H9 (cell line): ENCODE measurements around the gene PRIM2. TPM values are rescaled to one million over a fixed set of nuclear protein-coding genes. Genes with fewer than 3 reads are reported as not detected.

Experiments
- DNase-seq: peaks from one replicate; pipeline ENCODE4 v3.0.0-alpha.2; 2017
- H2AFZ ChIP-seq: one replicate; pipeline ENCODE4 v1.6.1; 2013; ENCODE audit warnings: mild to moderate bottlenecking, low read length, control low read depth, moderate library complexity
- H2AK5ac ChIP-seq: 2 replicates; pipeline ENCODE4 v1.6.1; 2013; ENCODE audit warnings: low read length, control low read depth, mixed read lengths; ENCODE audit not compliant: insufficient read length
- H2BK120ac ChIP-seq: one replicate; pipeline ENCODE4 v1.6.1; 2013; ENCODE audit warnings: low read depth, mild to moderate bottlenecking, low read length, control low read depth, inconsistent platforms; ENCODE audit not compliant: poor library complexity, severe bottlenecking
- H2BK12ac ChIP-seq: 2 replicates; pipeline ENCODE4 v1.6.1; 2013; ENCODE audit warnings: low read length, control low read depth, mixed read lengths, low read depth; ENCODE audit not compliant: insufficient read length
- H2BK15ac ChIP-seq: 2 replicates; pipeline ENCODE4 v1.6.1; 2013; ENCODE audit warnings: low read depth, low read length, control low read depth
- H2BK20ac ChIP-seq: one replicate; pipeline ENCODE4 v1.6.1; 2013; ENCODE audit warnings: low read depth, mild to moderate bottlenecking, low read length, control low read depth, inconsistent platforms; ENCODE audit not compliant: poor library complexity, severe bottlenecking
- H2BK5ac ChIP-seq: 2 replicates; pipeline ENCODE4 v1.6.1; 2013; ENCODE audit warnings: low read length, control low read depth, mixed read lengths; ENCODE audit not compliant: insufficient read length
- H3K14ac ChIP-seq: 2 replicates; pipeline ENCODE4 v1.6.1; 2013; ENCODE audit warnings: low read length, control low read depth; ENCODE audit not compliant: insufficient read depth
- H3K18ac ChIP-seq: 2 replicates; pipeline ENCODE4 v1.6.1; 2013; ENCODE audit warnings: low read depth, mild to moderate bottlenecking, mixed read lengths, low read length, control low read depth; ENCODE audit not compliant: insufficient read length
- H3K23ac ChIP-seq: 2 replicates; pipeline ENCODE4 v1.6.1; 2013; ENCODE audit warnings: low read length, control low read depth, mixed read lengths, low read depth; ENCODE audit not compliant: insufficient read length
- H3K23me2 ChIP-seq: 2 replicates; pipeline ENCODE4 v1.6.1; 2013; ENCODE audit warnings: low read depth, mild to moderate bottlenecking, mixed read lengths, low read length, control low read depth; ENCODE audit not compliant: insufficient read length, poor library complexity, severe bottlenecking
- H3K27ac ChIP-seq: 2 replicates; pipeline ENCODE4 v1.5.1; 2013; ENCODE audit warnings: low read length, control low read depth, mixed read lengths, low read depth; ENCODE audit not compliant: insufficient read length
- H3K27me3 ChIP-seq: 2 replicates; pipeline ENCODE4 v1.6.1; 2013; ENCODE audit warnings: low read length, control low read depth, inconsistent platforms; ENCODE audit not compliant: insufficient read depth
- H3K4ac ChIP-seq: 2 replicates; pipeline ENCODE4 v1.6.1; 2013; ENCODE audit warnings: low read depth, mild to moderate bottlenecking, control low read depth, inconsistent platforms, low read length, moderate library complexity
- H3K4me1 ChIP-seq: 2 replicates; pipeline ENCODE4 v1.6.1; 2013; ENCODE audit warnings: low read length, control low read depth, inconsistent platforms; ENCODE audit not compliant: insufficient read depth
- H3K4me2 ChIP-seq: 2 replicates; pipeline ENCODE4 v1.6.1; 2013; ENCODE audit warnings: low read length, control low read depth, mixed read lengths; ENCODE audit not compliant: insufficient read length, insufficient read depth
- H3K56ac ChIP-seq: 2 replicates; pipeline ENCODE4 v1.6.1; 2013; ENCODE audit warnings: low read depth, mild to moderate bottlenecking, mixed read lengths, low read length, control low read depth; ENCODE audit not compliant: insufficient read length
- H3K79me1 ChIP-seq: 2 replicates; pipeline ENCODE4 v1.6.1; 2013; ENCODE audit warnings: low read depth, mild to moderate bottlenecking, moderate library complexity, low read length, control low read depth, inconsistent platforms; ENCODE audit not compliant: insufficient read depth, poor library complexity, severe bottlenecking
- H3K79me2 ChIP-seq: 2 replicates; pipeline ENCODE4 v1.6.1; 2013; ENCODE audit warnings: low read length, control low read depth, inconsistent platforms; ENCODE audit not compliant: insufficient read depth
- H3K9ac ChIP-seq: 2 replicates; pipeline ENCODE4 v1.6.1; 2013; ENCODE audit warnings: low read length, control low read depth, mixed read lengths; ENCODE audit not compliant: insufficient read length; ENCODE audit errors: extremely low read depth
- H3K9me3 ChIP-seq: one replicate; pipeline ENCODE4 v1.6.1; 2013; ENCODE audit warnings: low read depth, low read length, inconsistent platforms; ENCODE audit not compliant: control insufficient read depth
- H3T11ph ChIP-seq: one replicate; pipeline ENCODE4 v1.6.1; 2013; ENCODE audit warnings: mild to moderate bottlenecking, low read length, control low read depth, inconsistent platforms
- H4K20me1 ChIP-seq: one replicate; pipeline ENCODE4 v1.6.1; 2013; ENCODE audit not compliant: control insufficient read depth, insufficient read length, insufficient read depth
- H4K5ac ChIP-seq: 2 replicates; pipeline ENCODE4 v1.6.1; 2013; ENCODE audit warnings: low read depth, mild to moderate bottlenecking, mixed read lengths, low read length, control low read depth; ENCODE audit not compliant: insufficient read length
- H4K8ac ChIP-seq: replicated peaks from 2 replicates; pipeline ENCODE4 v1.6.1; 2013; ENCODE audit warnings: low read length, control low read depth, mixed read lengths, low read depth; ENCODE audit not compliant: insufficient read length
- H4K91ac ChIP-seq: 2 replicates; pipeline ENCODE4 v1.6.1; 2013; ENCODE audit warnings: low read depth, mild to moderate bottlenecking, moderate library complexity, mixed read lengths, low read length, control low read depth; ENCODE audit not compliant: insufficient read length
- H3K27ac Mint-ChIP-seq, 3 experiments: 2 replicates in 2 of 3; 3 replicates in 1 of 3; pipeline ENCODE4 v1.8.0; 2020 to 2021; ENCODE audit warnings: mixed read lengths in 3 of 3, mild to moderate bottlenecking in 1 of 3, moderate library complexity in 1 of 3
- H3K27me3 Mint-ChIP-seq: 2 replicates; pipeline ENCODE4 v1.8.0; 2021; ENCODE audit warnings: low read depth, mild to moderate bottlenecking, moderate library complexity, mixed read lengths
- H3K36me3 Mint-ChIP-seq, 3 experiments: 2 replicates in 2 of 3; 3 replicates in 1 of 3; pipeline ENCODE4 v1.8.0; 2020 to 2021; ENCODE audit warnings: low read depth in 3 of 3, mixed read lengths in 3 of 3; ENCODE audit not compliant: insufficient read depth in 1 of 3
- H3K4me1 Mint-ChIP-seq, 2 experiments: 2 replicates each; pipeline ENCODE4 v1.8.0; 2020; ENCODE audit warnings: mixed read lengths in 2 of 2
- H3K4me3 Mint-ChIP-seq, 2 experiments: 2 replicates in 1 of 2; 3 replicates in 1 of 2; pipeline ENCODE4 v1.8.0; 2020 to 2021; ENCODE audit warnings: mild to moderate bottlenecking in 2 of 2, mixed read lengths in 2 of 2, moderate library complexity in 1 of 2
- H3K9me3 Mint-ChIP-seq, 2 experiments: 2 replicates in 1 of 2; 3 replicates in 1 of 2; pipeline ENCODE4 v1.8.0; 2020; ENCODE audit warnings: mild to moderate bottlenecking in 2 of 2, mixed read lengths in 2 of 2, moderate library complexity in 1 of 2
- WGBS: extraction: QIAGEN DNeasy Blood & Tissue Kit; methylation state at CpG from one replicate; pipeline ENCODE4 v1.1.7; 2013; ENCODE audit warnings: missing lambda C conversion rate, low lambda C conversion rate, mixed read lengths; ENCODE audit not compliant: insufficient read length; ENCODE audit errors: extremely low coverage; 5-methylcytosine and 5-hydroxymethylcytosine counted together
- total RNA-seq: library from RNA; stranded (reverse); gene quantifications from 2 replicates; pipeline ENCODE4 v1.2.1, GENCODE V29; 2021
- TF ChIP-seq, protein P1 (sequence below): fragments of 200-600 bp; sonication (generic); conservative IDR thresholded peaks from 3 replicates; pipeline ENCODE4 v1.8.0; 2021; ENCODE audit warnings: antibody characterized with exemption, mild to moderate bottlenecking

The PRIM2 gene
- total RNA-seq, 1 experiment from 2014 or later = 43.0 TPM

DNA sequence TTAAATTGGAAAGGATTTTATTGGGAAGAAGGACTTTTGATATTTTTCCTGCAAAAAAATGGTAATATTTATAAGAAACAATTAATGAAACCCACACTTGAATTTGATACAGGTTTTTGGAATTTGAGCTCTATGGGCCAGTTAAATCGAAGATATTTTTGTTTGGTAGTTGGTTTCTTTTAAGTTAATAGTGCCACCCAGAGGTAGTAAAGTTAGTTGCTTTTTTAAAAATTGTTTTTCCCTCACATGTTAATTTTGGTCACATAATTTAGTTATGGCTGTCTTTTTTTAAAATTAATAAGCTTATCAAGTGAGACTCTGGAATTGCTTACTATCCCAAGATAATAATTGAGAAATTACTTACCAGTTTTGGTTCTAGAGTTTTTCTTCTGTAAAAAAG lies 7.1 kb downstream of the PRIM2 start:
- Histone ChIP-seq H3K23ac (no peak overlapping the region), H3K4me2 (no peak overlapping the region), H3K14ac (no peak overlapping the region), H3K4ac (no peak overlapping the region), H3K9me3 (peaks cover 13% of the 10 kb centered on the region), H2BK5ac (no peak overlapping the region), H2BK120ac (no peak overlapping the region), H3K4me1 (no peaks in the 10 kb centered on the region), H3K23me2 (no peaks in the 10 kb centered on the region), H4K91ac (no peak overlapping the region), H3K9ac (no peak overlapping the region), H3T11ph (no peak overlapping the region), H4K8ac (no peak overlapping the region), H4K20me1 (no peaks in the 10 kb centered on the region), H4K5ac (no peak overlapping the region), H3K27ac (no peak overlapping the region), H2BK12ac (no peak overlapping the region), H3K18ac (no peak overlapping the region), H2AK5ac (no peak overlapping the region), H2AFZ (no peak overlapping the region), H3K56ac (no peak overlapping the region), H2BK15ac (no peak overlapping the region), H2BK20ac (no peak overlapping the region), H3K27me3 (no peaks in the 10 kb centered on the region), H3K79me1 (peaks cover 2% of the 10 kb centered on the region), H3K79me2 (peaks cover 3% of the 10 kb centered on the region; the same call in 1 of the 2 replicates)
- Mint-ChIP-seq H3K36me3 (peaks cover 78 to 94% (median 92%) of the 10 kb centered on the region in 3 experiments), H3K4me1 (peaks cover 0 to under 1% of the 10 kb centered on the region in 2 experiments; a peak in 2 of 4 replicates), H3K27ac (no peak overlapping the region), H3K9me3 (peaks cover 23 to 24% of the 10 kb centered on the region in 2 experiments), H3K27me3 (no peaks in the 10 kb centered on the region), H3K4me3 (no peak overlapping the region)
- WGBS = no CpG with 5 or more reads among the region's 1 CpG
- DNase-seq = no peak
- TF ChIP-seq, protein P1, sequence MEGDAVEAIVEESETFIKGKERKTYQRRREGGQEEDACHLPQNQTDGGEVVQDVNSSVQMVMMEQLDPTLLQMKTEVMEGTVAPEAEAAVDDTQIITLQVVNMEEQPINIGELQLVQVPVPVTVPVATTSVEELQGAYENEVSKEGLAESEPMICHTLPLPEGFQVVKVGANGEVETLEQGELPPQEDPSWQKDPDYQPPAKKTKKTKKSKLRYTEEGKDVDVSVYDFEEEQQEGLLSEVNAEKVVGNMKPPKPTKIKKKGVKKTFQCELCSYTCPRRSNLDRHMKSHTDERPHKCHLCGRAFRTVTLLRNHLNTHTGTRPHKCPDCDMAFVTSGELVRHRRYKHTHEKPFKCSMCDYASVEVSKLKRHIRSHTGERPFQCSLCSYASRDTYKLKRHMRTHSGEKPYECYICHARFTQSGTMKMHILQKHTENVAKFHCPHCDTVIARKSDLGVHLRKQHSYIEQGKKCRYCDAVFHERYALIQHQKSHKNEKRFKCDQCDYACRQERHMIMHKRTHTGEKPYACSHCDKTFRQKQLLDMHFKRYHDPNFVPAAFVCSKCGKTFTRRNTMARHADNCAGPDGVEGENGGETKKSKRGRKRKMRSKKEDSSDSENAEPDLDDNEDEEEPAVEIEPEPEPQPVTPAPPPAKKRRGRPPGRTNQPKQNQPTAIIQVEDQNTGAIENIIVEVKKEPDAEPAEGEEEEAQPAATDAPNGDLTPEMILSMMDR = peak; percentile 60
